Transverse colon (tissue), 4 donors: ENCODE data around the gene SERPINA3. TPM values are rescaled to one million over a fixed set of nuclear protein-coding genes. Genes with fewer than 3 reads are reported as not detected.

ENCODE experiments used
- DNase-seq: peaks from one replicate; pipeline ENCODE4 v3.0.0-alpha.2; 2019
- H3K27ac ChIP-seq, 4 donors: fragments of 200-600 bp; sonication (generic); 2 replicates each; pipeline ENCODE4 v1.5.1; 2016 to 2018; ENCODE audit warnings: inconsistent platforms in 4 of 4
- H3K27me3 ChIP-seq: fragments of 200-600 bp; sonication (generic); 2 replicates; pipeline ENCODE4 v1.5.1; 2017; ENCODE audit warnings: inconsistent platforms
- H3K36me3 ChIP-seq, 4 donors: fragments of 200-600 bp; sonication (generic); 2 replicates each; pipeline ENCODE4 v1.5.1; 2017 to 2019; ENCODE audit warnings: inconsistent platforms in 4 of 4
- H3K4me1 ChIP-seq, 4 donors: fragments of 200-600 bp; sonication (generic); 2 replicates each; pipeline ENCODE4 v1.5.1; 2017 to 2020; ENCODE audit warnings: inconsistent platforms in 4 of 4
- H3K4me3 ChIP-seq, 4 donors: fragments of 200-600 bp; sonication (generic); 1 replicate in 1 of 4; 2 replicates in 3 of 4; pipeline versions ENCODE4 v1.5.1 to v1.6.1; 2017 to 2019; ENCODE audit warnings: inconsistent platforms in 4 of 4
- H3K9me3 ChIP-seq, 2 donors: fragments of 200-600 bp; sonication (generic); 2 replicates each; pipeline ENCODE4 v1.5.1; 2017 to 2019; ENCODE audit warnings: inconsistent platforms in 2 of 2
- EP300 ChIP-seq: sonication (generic); formaldehyde crosslinking; IDR thresholded peaks from one replicate; pipeline ENCODE4 v1.6.1; 2017; ENCODE audit warnings: antibody characterized with exemption, low read depth
- POLR2A ChIP-seq: fragments of 450-650 bp; IDR thresholded peaks from one replicate; pipeline ENCODE4 v1.6.1; 2016; ENCODE audit warnings: antibody characterized with exemption, mild to moderate bottlenecking, moderate library complexity
- POLR2AphosphoS5 ChIP-seq, 3 donors: sonication (generic); formaldehyde crosslinking; IDR thresholded peaks; one replicate each; pipeline ENCODE4 v1.6.1; 2016; ENCODE audit warnings: antibody characterized with exemption in 3 of 3
- WGBS, 2 donors: methylation state at CpG; one replicate each; pipeline ENCODE4 v1.1.5; 2018; ENCODE audit warnings: low coverage in 1 of 2; 5-methylcytosine and 5-hydroxymethylcytosine counted together
- in situ Hi-C, 4 donors: fragments of 200-750 bp; cut with MboI; loops; one replicate each; pipeline versions ENCODE4 v1.15.0 to v1.15.1; 2017; ENCODE audit warnings: low sequenced_read_pairs in 3 of 4, low pct_ligation_motif_present in 1 of 4, low pct_unique_long_range_greater_than_20kb in 1 of 4
- intact Hi-C: fragments of 100-400 bp; cut with DNase I; formaldehyde crosslinking; loops from one replicate; pipeline ENCODE4 v1.15.1; 2023; ENCODE audit warnings: low total_unique reads
- total RNA-seq, 4 donors: library from RNA; depleted of rRNA; stranded (reverse); fragments of >200 nt; gene quantifications; one replicate each; pipeline ENCODE4 v1.1.0, GENCODE V29; 2016
- TF ChIP-seq, protein P1 (sequence below), 5 experiments: fragments of 200-600 bp in 3 of 5; fragments of 450-650 bp in 2 of 5; sonication (generic) in 3 of 5; IDR thresholded peaks; 1 replicate in 2 of 5; 2 replicates in 3 of 5; pipeline ENCODE4 v1.5.1; 2016 to 2017; ENCODE audit warnings: antibody characterized with exemption in 5 of 5, inconsistent platforms in 3 of 5, mild to moderate bottlenecking in 2 of 5, moderate library complexity in 1 of 5

The SERPINA3 gene
- total RNA-seq, 4 donors from 2014 or later = 16.0 to 72.7 (median 22.6) TPM

DNA sequence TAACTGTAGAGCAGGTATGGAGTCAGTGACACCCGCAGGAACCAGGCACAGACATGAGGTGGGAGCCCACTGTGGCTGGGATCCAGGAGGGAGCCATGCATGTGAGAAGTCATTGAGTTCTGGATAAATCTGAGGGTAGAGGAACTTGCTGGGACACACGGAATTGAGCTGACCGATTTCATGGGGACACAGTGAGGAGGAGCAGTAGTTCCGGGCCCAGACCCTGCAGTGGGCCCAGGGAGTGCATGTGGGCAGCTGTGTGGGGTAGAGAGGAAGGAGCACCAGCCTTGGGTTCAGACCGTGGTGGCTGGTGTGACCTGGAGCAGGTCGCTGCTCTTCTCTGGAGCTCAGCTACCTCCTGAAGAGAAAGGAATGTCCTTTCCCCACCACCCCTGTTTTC, 8.4 kb downstream of the SERPINA3 start:
- no peak for TF ChIP-seq POLR2AphosphoS5 (IDR thresholded peaks at IDR 0.05)
- no peak for TF ChIP-seq EP300
- no peak for TF ChIP-seq POLR2A
- TF ChIP-seq, protein P1, sequence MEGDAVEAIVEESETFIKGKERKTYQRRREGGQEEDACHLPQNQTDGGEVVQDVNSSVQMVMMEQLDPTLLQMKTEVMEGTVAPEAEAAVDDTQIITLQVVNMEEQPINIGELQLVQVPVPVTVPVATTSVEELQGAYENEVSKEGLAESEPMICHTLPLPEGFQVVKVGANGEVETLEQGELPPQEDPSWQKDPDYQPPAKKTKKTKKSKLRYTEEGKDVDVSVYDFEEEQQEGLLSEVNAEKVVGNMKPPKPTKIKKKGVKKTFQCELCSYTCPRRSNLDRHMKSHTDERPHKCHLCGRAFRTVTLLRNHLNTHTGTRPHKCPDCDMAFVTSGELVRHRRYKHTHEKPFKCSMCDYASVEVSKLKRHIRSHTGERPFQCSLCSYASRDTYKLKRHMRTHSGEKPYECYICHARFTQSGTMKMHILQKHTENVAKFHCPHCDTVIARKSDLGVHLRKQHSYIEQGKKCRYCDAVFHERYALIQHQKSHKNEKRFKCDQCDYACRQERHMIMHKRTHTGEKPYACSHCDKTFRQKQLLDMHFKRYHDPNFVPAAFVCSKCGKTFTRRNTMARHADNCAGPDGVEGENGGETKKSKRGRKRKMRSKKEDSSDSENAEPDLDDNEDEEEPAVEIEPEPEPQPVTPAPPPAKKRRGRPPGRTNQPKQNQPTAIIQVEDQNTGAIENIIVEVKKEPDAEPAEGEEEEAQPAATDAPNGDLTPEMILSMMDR (IDR thresholded peaks at IDR 0.05) = no peak
- Histone ChIP-seq H3K4me1 (no peaks in the 10 kb centered on the region), H3K4me3 (no peak overlapping the region), H3K27ac (no peak overlapping the region), H3K27me3 (no peaks in the 10 kb centered on the region), H3K9me3 (peaks cover 12 to 21% of the 10 kb centered on the region in 2 donors), H3K36me3 (no peaks in the 10 kb centered on the region)
- WGBS, 2 donors = 82 to 90% methylated on average over 2 to 6 of the region's 6 CpGs
- intact Hi-C loops (no loop called here), in situ Hi-C loops (no loop called here)
- no peak for DNase-seq

DNA sequence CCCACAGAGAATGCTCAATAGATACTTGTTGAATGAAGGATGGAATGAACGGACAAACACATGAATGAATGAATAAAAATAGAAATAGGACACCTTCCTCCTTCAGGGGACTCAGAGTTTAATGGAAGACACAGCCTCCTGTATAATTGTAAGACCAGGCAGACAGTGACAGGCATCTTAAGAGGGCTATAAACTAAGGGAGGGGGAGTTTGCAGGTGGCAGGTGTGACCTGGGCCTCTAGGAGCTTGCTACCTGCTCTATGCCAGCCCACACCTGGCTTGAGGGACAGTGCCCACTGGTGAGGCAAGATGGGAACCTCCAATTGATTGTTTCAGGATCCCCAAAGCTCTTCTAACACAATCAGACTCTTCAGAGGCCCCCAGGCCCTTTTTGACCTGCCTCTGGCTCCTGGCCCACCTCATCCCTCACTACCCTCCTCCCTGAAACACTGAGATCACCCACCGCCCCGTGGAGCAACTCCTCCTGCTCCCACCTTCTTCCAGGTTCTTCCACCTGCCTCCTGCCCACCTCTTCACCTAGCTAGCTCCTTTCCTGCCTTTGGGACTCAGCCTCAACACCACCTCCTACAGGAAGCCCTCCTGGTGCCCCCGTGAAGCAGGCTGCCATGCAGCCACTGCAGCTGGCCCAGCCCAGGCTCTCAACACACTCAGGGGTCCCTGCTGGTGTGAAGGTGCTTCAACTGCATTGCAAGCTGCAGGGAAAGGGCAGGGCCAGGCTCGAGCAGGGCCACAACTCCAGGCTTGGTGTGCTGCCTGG, 9.4 kb downstream of the SERPINA3 start:
- no peak overlapping the region for H3K27ac ChIP-seq
- in situ Hi-C loops = no loop called here
- no peaks in the 10 kb centered on the region for H3K4me1 ChIP-seq
- no peak overlapping the region for H3K4me3 ChIP-seq
- no peaks in the 10 kb centered on the region for H3K27me3 ChIP-seq
- no peak for DNase-seq
- intact Hi-C loops = no loop called here
- TF ChIP-seq POLR2A (no peak), EP300 (no peak), POLR2AphosphoS5 (IDR thresholded peaks at IDR 0.05) (no peak)
- TF ChIP-seq, protein P1 (IDR thresholded peaks at IDR 0.05) = no peak
- peaks cover 12 to 21% of the 10 kb centered on the region in 2 donors for H3K9me3 ChIP-seq
- WGBS, 2 donors = 76 to 79% methylated on average over 3 to 5 of the region's 5 CpGs
- H3K36me3 ChIP-seq = no peaks in the 10 kb centered on the region

DNA sequence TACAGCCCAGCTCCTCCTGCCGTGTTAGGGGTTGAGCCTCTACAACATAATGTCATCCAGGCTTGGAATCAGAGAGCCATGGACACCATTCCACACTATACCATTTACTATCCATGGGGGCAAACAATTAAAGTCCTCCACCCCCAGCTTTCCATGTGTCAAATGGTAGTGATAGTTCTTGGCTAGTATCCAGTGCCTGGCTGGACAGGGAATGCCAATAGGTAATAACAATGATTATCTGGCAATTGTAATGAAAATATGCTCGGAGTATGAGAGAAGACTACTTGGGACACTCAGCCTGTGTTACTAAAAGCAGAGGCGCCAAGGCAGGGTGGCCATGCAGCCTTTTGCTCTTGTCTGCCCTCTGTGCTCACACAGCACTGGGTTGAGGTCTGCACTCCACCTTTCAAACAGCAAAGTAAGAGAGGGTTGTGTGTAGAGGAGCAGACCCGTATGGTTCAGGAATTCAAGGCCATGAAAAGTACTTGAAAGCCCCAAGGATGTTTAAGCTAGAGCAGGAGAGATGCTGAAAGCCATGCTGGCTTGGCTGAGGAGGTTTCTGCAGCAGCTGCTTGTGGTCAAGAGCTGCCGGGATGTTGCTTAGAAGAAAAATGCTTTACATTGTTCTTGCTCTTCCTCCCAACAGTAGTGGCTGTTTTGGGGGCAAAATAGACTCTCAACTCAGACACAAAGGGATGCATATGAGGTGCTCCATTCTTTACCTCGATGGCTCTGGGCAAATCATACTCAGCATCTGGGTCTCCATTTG, 10.6 kb downstream of the SERPINA3 start:
- 70 to 73% methylated on average over 5 to 6 of the region's 6 CpGs for WGBS, 2 donors
- TF ChIP-seq POLR2AphosphoS5 (IDR thresholded peaks at IDR 0.05) (no peak), EP300 (no peak), POLR2A (no peak)
- TF ChIP-seq, protein P1 (IDR thresholded peaks at IDR 0.05) = no peak
- in situ Hi-C loops = no loop called here

DNA sequence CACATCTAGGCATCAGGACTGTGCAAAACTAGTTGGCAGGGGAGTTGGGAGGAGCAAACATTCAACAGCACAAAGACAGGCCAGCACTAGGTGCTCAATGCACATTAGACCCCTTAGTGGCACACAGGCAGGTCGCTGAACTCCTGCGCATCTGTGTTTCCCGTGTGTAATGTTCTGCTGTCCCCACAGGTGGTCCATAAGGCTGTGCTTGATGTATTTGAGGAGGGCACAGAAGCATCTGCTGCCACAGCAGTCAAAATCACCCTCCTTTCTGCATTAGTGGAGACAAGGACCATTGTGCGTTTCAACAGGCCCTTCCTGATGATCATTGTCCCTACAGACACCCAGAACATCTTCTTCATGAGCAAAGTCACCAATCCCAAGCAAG, 11.2 kb downstream of the SERPINA3 start:
- 84% methylated on average over 4 of the region's 4 CpGs; no CpG with 5 or more reads in 1 of the 2 donors for WGBS, 2 donors

More for the DNA sequence above, 10.6 kb downstream of the SERPINA3 start:
- peaks cover 5 to 15% of the 10 kb centered on the region in 2 donors for H3K9me3 ChIP-seq
- no peaks in the 10 kb centered on the region for H3K36me3 ChIP-seq
- H3K27ac ChIP-seq = no peak overlapping the region
- H3K4me1 ChIP-seq = no peaks in the 10 kb centered on the region
- no peaks in the 10 kb centered on the region for H3K27me3 ChIP-seq
- intact Hi-C loops = no loop called here
- no peak for DNase-seq
- H3K4me3 ChIP-seq = no peak overlapping the region

More for the DNA sequence above, 11.2 kb downstream of the SERPINA3 start:
- no peak for DNase-seq
- intact Hi-C loops (no loop called here), in situ Hi-C loops (no loop called here)
- H3K27me3 ChIP-seq = no peaks in the 10 kb centered on the region
- no peaks in the 10 kb centered on the region for H3K36me3 ChIP-seq
- H3K27ac ChIP-seq = no peak overlapping the region
- H3K4me1 ChIP-seq = no peaks in the 10 kb centered on the region
- H3K9me3 ChIP-seq = peaks cover 0 to 9% of the 10 kb centered on the region in 2 donors
- no peak overlapping the region for H3K4me3 ChIP-seq
- TF ChIP-seq EP300 (no peak), POLR2A (no peak), POLR2AphosphoS5 (IDR thresholded peaks at IDR 0.05) (no peak)
- TF ChIP-seq, protein P1 (IDR thresholded peaks at IDR 0.05) = no peak
